A549 (cell line): ENCODE measurements around the gene DIS3L2. TPM values are rescaled to one million over a fixed set of nuclear protein-coding genes. Genes with fewer than 3 reads are reported as not detected.
A peak's percentile ranks its signal among the peaks of the same experiment; 100 is the strongest.

Source experiments
- ATAC-seq, 2 experiments: fragments of 200-7000 bp in 1 of 2; fragments of >200 bp in 1 of 2; cut with Nextera tagmentation in 1 of 2; cut with Tn5 transposase in 1 of 2; 3 replicates each; pipeline versions ENCODE4 v1.8.0 to v1.9.1; 2018 to 2020; ENCODE audit warnings: mild to moderate bottlenecking in 1 of 2, moderate library complexity in 1 of 2
- CTCF ChIA-PET: fragments of 300-600 bp; sonication (Branson Sonifier 250); formaldehyde crosslinking; extraction: SDS; loops from one replicate; lab custom pipeline; 2021; ENCODE audit warnings: antibody characterized with exemption, inconsistent platforms; lab: Yijun Ruan, JAX
- POLR2A ChIA-PET: fragments of 350-600 bp; formaldehyde crosslinking; extraction: SDS; loops from one replicate; lab custom pipeline; 2021; ENCODE audit warnings: antibody characterized with exemption, inconsistent platforms; lab: Yijun Ruan, JAX
- DNase-seq, 2 experiments: peaks; one replicate each; pipeline versions ENCODE4 v3.0.0 to v3.0.0-alpha.2; 2011 to 2016; ENCODE audit warnings: low read depth in 1 of 2, low spot score in 1 of 2
- FAIRE-seq: peaks from 2 replicates; lab custom pipeline; 2011; peaks lifted over from hg19 to GRCh38; lab: Jason Lieb, UNC
- H3K27ac ChIP-seq, 2 experiments: fragments of >200 bp; sonication (Bioruptor Twin); formaldehyde crosslinking; 3 replicates each; pipeline ENCODE4 v1.5.1; 2016 to 2017
- H3K4me1 ChIP-seq: fragments of >200 bp; sonication (Bioruptor Twin); formaldehyde crosslinking; 3 replicates; pipeline ENCODE4 v1.6.1; 2016
- H3K4me2 ChIP-seq: fragments of >200 bp; sonication (Bioruptor Twin); formaldehyde crosslinking; 3 replicates; pipeline ENCODE4 v1.6.1; 2016
- H3K4me3 ChIP-seq: fragments of >200 bp; sonication (Bioruptor Twin); formaldehyde crosslinking; 3 replicates; pipeline ENCODE4 v1.5.1; 2016
- H3K9me3 ChIP-seq: fragments of >200 bp; sonication (Bioruptor Twin); formaldehyde crosslinking; 3 replicates; pipeline ENCODE4 v1.6.1; 2016
- ATOH8 ChIP-seq: fragments of 250-450 bp; sonication (Bioruptor Pico); IDR thresholded peaks from 2 replicates; pipeline ENCODE4 v1.5.0; 2020; ENCODE audit warnings: low read depth, mild to moderate bottlenecking, moderate library complexity
- CBX8 ChIP-seq: fragments of 200-600 bp; sonication (generic); IDR thresholded peaks from 2 replicates; pipeline ENCODE4 v1.6.1; 2016
- CEBPB ChIP-seq, 2 experiments: fragments of >200 bp in 1 of 2; sonication (Bioruptor Twin) in 1 of 2; formaldehyde crosslinking in 1 of 2; IDR thresholded peaks; 2 replicates each; pipeline ENCODE4 v1.6.1; 2012 to 2016
- E2F6 ChIP-seq: IDR thresholded peaks from 2 replicates; pipeline ENCODE4 v1.6.1; 2012; ENCODE audit warnings: low read depth, borderline replicate concordance
- EHF ChIP-seq: fragments of 250-450 bp; sonication (Bioruptor Pico); IDR thresholded peaks from 2 replicates; pipeline ENCODE4 v1.5.0; 2020; ENCODE audit warnings: mild to moderate bottlenecking
- ELK1 ChIP-seq: fragments of 150-350 bp; IDR thresholded peaks from 2 replicates; pipeline ENCODE4 v1.6.1; 2014; ENCODE audit warnings: low read depth, mild to moderate bottlenecking, low read length
- ESRRA ChIP-seq: fragments of 150-350 bp; IDR thresholded peaks from 2 replicates; pipeline ENCODE4 v1.6.1; 2014; ENCODE audit warnings: mild to moderate bottlenecking, low read length, borderline replicate concordance
- FOSL2 ChIP-seq, 2 experiments: fragments of 450-650 bp in 1 of 2; fragments of >200 bp in 1 of 2; sonication (Bioruptor Twin) in 1 of 2; formaldehyde crosslinking; IDR thresholded peaks; 2 replicates each; pipeline versions ENCODE4 v1.5.0 to v1.6.1; 2016 to 2020; ENCODE audit warnings: mild to moderate bottlenecking in 1 of 2, moderate library complexity in 1 of 2
- FOXS1 ChIP-seq: fragments of 250-450 bp; sonication (Bioruptor Pico); IDR thresholded peaks from 2 replicates; pipeline ENCODE4 v1.5.0; 2020; ENCODE audit warnings: mild to moderate bottlenecking, moderate library complexity
- GATA3 ChIP-seq: IDR thresholded peaks from 2 replicates; pipeline ENCODE4 v1.6.1; 2012; ENCODE audit warnings: borderline replicate concordance
- HDAC2 ChIP-seq: fragments of 200-600 bp; sonication (generic); IDR thresholded peaks from 2 replicates; pipeline ENCODE4 v1.6.1; 2016
- HMGXB4 ChIP-seq: fragments of 250-450 bp; sonication (Bioruptor Pico); IDR thresholded peaks from 2 replicates; pipeline ENCODE4 v1.5.0; 2021; ENCODE audit warnings: mild to moderate bottlenecking, moderate library complexity, borderline replicate concordance
- HOXA7 ChIP-seq: fragments of 250-450 bp; sonication (Bioruptor Pico); IDR thresholded peaks from 2 replicates; pipeline ENCODE4 v1.5.0; 2020; ENCODE audit warnings: mild to moderate bottlenecking, moderate library complexity
- JUN ChIP-seq, 2 experiments: fragments of >200 bp; sonication (Bioruptor Twin); formaldehyde crosslinking; IDR thresholded peaks; 2 replicates in 1 of 2; 3 replicates in 1 of 2; pipeline ENCODE4 v1.6.1; 2016 to 2017
- JUNB ChIP-seq: fragments of >200 bp; sonication (Bioruptor Twin); formaldehyde crosslinking; IDR thresholded peaks from 2 replicates; pipeline ENCODE4 v1.6.1; 2016
- KDM1A ChIP-seq: fragments of 200-600 bp; sonication (generic); IDR thresholded peaks from 2 replicates; pipeline ENCODE4 v1.6.1; 2016; ENCODE audit warnings: low read depth, mild to moderate bottlenecking
- MAX ChIP-seq: IDR thresholded peaks from 2 replicates; pipeline ENCODE4 v1.6.1; 2012
- MAZ ChIP-seq: fragments of 150-350 bp; IDR thresholded peaks from 2 replicates; pipeline ENCODE4 v1.6.1; 2014; ENCODE audit warnings: antibody characterized with exemption, low read depth, low read length, borderline replicate concordance
- NFE2L2 ChIP-seq: fragments of 150-350 bp; conservative IDR thresholded peaks from 2 replicates; pipeline ENCODE4 v1.6.1; 2014; ENCODE audit warnings: low read length
- PBX3 ChIP-seq: IDR thresholded peaks from 2 replicates; pipeline ENCODE4 v1.6.1; 2012
- RARB ChIP-seq: fragments of 250-450 bp; sonication (Bioruptor Pico); IDR thresholded peaks from 2 replicates; pipeline ENCODE4 v1.8.0; 2021; ENCODE audit warnings: mild to moderate bottlenecking, moderate library complexity
- RCOR1 ChIP-seq: fragments of 150-350 bp; IDR thresholded peaks from 2 replicates; pipeline ENCODE4 v1.6.1; 2014; ENCODE audit warnings: antibody characterized with exemption, low read length, low read depth
- RNF2 ChIP-seq: fragments of 200-600 bp; sonication (generic); IDR thresholded peaks from 2 replicates; pipeline ENCODE4 v1.6.1; 2016; ENCODE audit warnings: low read depth, mild to moderate bottlenecking, antibody characterized with exemption, moderate library complexity, borderline replicate concordance
- USF2 ChIP-seq: fragments of 450-650 bp; IDR thresholded peaks from 2 replicates; pipeline ENCODE4 v1.6.1; 2014; ENCODE audit warnings: antibody characterized with exemption
- ZC3H11A ChIP-seq: fragments of 450-650 bp; IDR thresholded peaks from 2 replicates; pipeline ENCODE4 v1.6.1; 2014; ENCODE audit warnings: antibody characterized with exemption, mild to moderate bottlenecking
- ZFP36 ChIP-seq: fragments of 450-650 bp; IDR thresholded peaks from 2 replicates; pipeline ENCODE4 v1.6.1; 2014; ENCODE audit warnings: borderline replicate concordance; ENCODE audit not compliant: partially characterized antibody
- ZNF302 ChIP-seq: fragments of 250-450 bp; sonication (Bioruptor Pico); IDR thresholded peaks from 2 replicates; pipeline ENCODE4 v1.9.0; 2021; ENCODE audit warnings: inconsistent platforms, mild to moderate bottlenecking, moderate library complexity
- ZSCAN20 ChIP-seq: fragments of 250-450 bp; sonication (Bioruptor Pico); IDR thresholded peaks from 2 replicates; pipeline ENCODE4 v1.8.0; 2022; ENCODE audit warnings: mild to moderate bottlenecking, moderate library complexity
- WGBS: methylation state at CpG from one replicate; pipeline ENCODE4 v1.1.6; 2017; ENCODE audit errors: missing lambda C conversion rate; 5-methylcytosine and 5-hydroxymethylcytosine counted together
- polyA plus RNA-seq, 4 experiments: library from polyadenylated mRNA; depleted of rRNA in 3 of 4; stranded (reverse); fragments of >200 nt; fragmentation: RNase III in 1 of 4; extraction: RNeasy Plus Mini Kit Qiagen cat#74134 plus additional on column Dnase treatment in 1 of 4; gene quantifications; 2 replicates in 3 of 4; 3 replicates in 1 of 4; pipeline ENCODE4 v1.2.3, GENCODE V29; 2011 to 2017

The DIS3L2 gene
- polyA plus RNA-seq, 2 of the 4 experiments (the other 2 are of a cell fraction), result 14.9 to 15.4 TPM

- Histone ChIP-seq H3K9me3 (no peaks in the 10 kb centered on the region), H3K4me3 (no peak overlapping the region), H3K27ac (no peak overlapping the region), H3K4me2 (no peak overlapping the region), H3K4me1 (no peaks in the 10 kb centered on the region)
- ATAC-seq, result peak; percentile 26 to 57; a peak in 3 of 6 replicates
- no peak for TF ChIP-seq RARB (CRISPR knock-in tag)
- no peak for TF ChIP-seq HOXA7 (CRISPR knock-in tag)
- no peak for TF ChIP-seq KDM1A
- no peak for TF ChIP-seq RNF2
- TF ChIP-seq HDAC2, result no peak
- no peak for TF ChIP-seq CEBPB (IDR thresholded peaks at IDR 0.05)
- no peak for TF ChIP-seq ZSCAN20 (CRISPR knock-in tag)
- TF ChIP-seq ZFP36, result no peak
- no peak for TF ChIP-seq FOSL2 (IDR thresholded peaks at IDR 0.05)
- no peak for TF ChIP-seq FOSL2 (CRISPR knock-in tag; IDR thresholded peaks at IDR 0.05)
- TF ChIP-seq USF2, result no peak
- no peak for TF ChIP-seq E2F6
- TF ChIP-seq JUN (IDR thresholded peaks at IDR 0.05), result no peak
- no peak for TF ChIP-seq CBX8
- no peak for TF ChIP-seq JUNB
- no peak for TF ChIP-seq ATOH8 (CRISPR knock-in tag)
- TF ChIP-seq ELK1, result no peak
- TF ChIP-seq RCOR1, result no peak
- no peak for TF ChIP-seq MAZ
- no peak for TF ChIP-seq FOXS1 (CRISPR knock-in tag)
- TF ChIP-seq GATA3, result no peak
- no peak for FAIRE-seq
- WGBS, result 83% methylated on average over 21 of the region's 23 CpGs
- no peak for DNase-seq
- CTCF ChIA-PET, result interaction anchor here (1.6 to 4.2 kb wide), 4 partner anchors 10 to 438 kb away, joined by 6 to 19 read pairs (median 7); no protein-coding TSS in a partner anchor
- POLR2A ChIA-PET, result no interaction called here
Measured at GRCh38 chr2:232339121-232340081, 377.9 kb downstream of the DIS3L2 start.

GRCh38 chr2:232340171-232340935 is 378.8 kb downstream of the DIS3L2 start:
- CTCF ChIA-PET, result interaction anchor here (0.7 to 4.2 kb wide), 11 partner anchors 9 to 439 kb away, joined by 3 to 19 read pairs (median 6); no protein-coding TSS in a partner anchor
- WGBS, result 94% methylated on average over 14 of the region's 14 CpGs
- TF ChIP-seq EHF (no peak), ZNF302 (no peak), HMGXB4 (CRISPR knock-in tag) (no peak), NFE2L2 (no peak), RNF2 (no peak), FOXS1 (CRISPR knock-in tag) (no peak), RARB (CRISPR knock-in tag) (no peak), ESRRA (no peak), ZC3H11A (no peak), MAX (no peak), E2F6 (no peak), PBX3 (no peak)

More at GRCh38 chr2:232340171-232340935, 378.8 kb downstream of the DIS3L2 start:
- ATAC-seq, result no peak
- Histone ChIP-seq H3K27ac (no peak overlapping the region), H3K4me1 (no peaks in the 10 kb centered on the region), H3K4me2 (no peak overlapping the region), H3K4me3 (no peak overlapping the region), H3K9me3 (no peaks in the 10 kb centered on the region)
- FAIRE-seq, result no peak
- DNase-seq, result no peak
- POLR2A ChIA-PET, result no interaction called here
